Tibial artery (tissue), 4 donors: ENCODE measurements around the gene VAC14.
A peak's percentile ranks its signal among the peaks of the same experiment; 100 is the strongest.

Experiments
- DNase-seq, 2 donors: peaks; one replicate each; pipeline ENCODE4 v3.0.0-alpha.2; 2019
- H3K27ac ChIP-seq, 2 donors: fragments of 200-600 bp; sonication (generic) in 1 of 2; 1 replicate in 1 of 2; 2 replicates in 1 of 2; pipeline ENCODE4 v1.5.1; 2018 to 2019; ENCODE audit warnings: mild to moderate bottlenecking in 1 of 2
- H3K27me3 ChIP-seq, 2 donors: fragments of 200-600 bp; sonication (generic) in 1 of 2; one replicate each; pipeline versions ENCODE4 v1.5.1 to v1.6.0; 2016 to 2019
- H3K36me3 ChIP-seq, 3 donors: fragments of 200-600 bp; sonication (generic) in 2 of 3; one replicate each; pipeline ENCODE4 v1.5.1; 2016 to 2019; ENCODE audit warnings: mild to moderate bottlenecking in 2 of 3
- H3K4me1 ChIP-seq, 4 donors: fragments of 200-600 bp; sonication (generic) in 2 of 4; 1 replicate in 3 of 4; 2 replicates in 1 of 4; pipeline ENCODE4 v1.5.1; 2016 to 2019
- H3K4me3 ChIP-seq, 2 donors: fragments of 200-600 bp; sonication (generic) in 1 of 2; 1 replicate in 1 of 2; 2 replicates in 1 of 2; pipeline ENCODE4 v1.5.1; 2018 to 2019; ENCODE audit warnings: mild to moderate bottlenecking in 2 of 2
- H3K9me3 ChIP-seq, 3 donors: fragments of 200-600 bp; sonication (generic) in 1 of 3; one replicate each; pipeline ENCODE4 v1.5.1; 2016 to 2019
- intact Hi-C: fragments of 100-400 bp; cut with DNase I; formaldehyde crosslinking; loops from one replicate; pipeline ENCODE4 v1.15.0; 2023; ENCODE audit warnings: low total_unique reads
- TF ChIP-seq, protein P1 (sequence below), 2 experiments: fragments of 200-600 bp in 1 of 2; fragments of 450-650 bp in 1 of 2; IDR thresholded peaks; one replicate each; pipeline ENCODE4 v1.5.1; 2017 to 2019; ENCODE audit warnings: antibody characterized with exemption in 2 of 2, mild to moderate bottlenecking in 1 of 2, moderate library complexity in 1 of 2

VAC14 gene

DNA sequence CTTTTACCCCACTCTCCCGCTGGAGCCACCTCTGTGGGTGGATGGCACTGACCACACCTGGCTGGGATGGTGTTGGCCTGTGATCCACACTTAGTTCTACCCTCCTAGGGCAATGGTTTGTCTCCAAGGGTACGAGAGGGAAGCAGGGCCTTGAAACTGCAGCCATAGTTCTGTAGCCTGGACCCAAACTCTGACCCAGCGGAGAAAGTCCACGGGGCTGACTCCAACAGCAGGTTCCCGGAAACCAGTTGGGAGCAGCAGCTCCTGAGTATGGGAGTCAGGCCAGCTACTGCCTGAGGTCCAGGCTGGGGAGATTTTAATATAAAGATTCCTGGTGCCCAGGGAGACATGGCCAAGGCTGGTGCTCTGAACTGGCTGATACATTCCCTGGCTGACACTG is 91.5 kb downstream of the VAC14 start:
- Histone ChIP-seq H3K27me3 (no peaks in the 10 kb centered on the region), H3K36me3 (no peaks in the 10 kb centered on the region), H3K9me3 (no peaks in the 10 kb centered on the region), H3K27ac (peak overlapping the region; percentile 51 to 100), H3K4me3 (no peak overlapping the region), H3K4me1 (peaks cover 4 to 76% (median 64%) of the 10 kb centered on the region in 4 donors)
- TF ChIP-seq, protein P1, sequence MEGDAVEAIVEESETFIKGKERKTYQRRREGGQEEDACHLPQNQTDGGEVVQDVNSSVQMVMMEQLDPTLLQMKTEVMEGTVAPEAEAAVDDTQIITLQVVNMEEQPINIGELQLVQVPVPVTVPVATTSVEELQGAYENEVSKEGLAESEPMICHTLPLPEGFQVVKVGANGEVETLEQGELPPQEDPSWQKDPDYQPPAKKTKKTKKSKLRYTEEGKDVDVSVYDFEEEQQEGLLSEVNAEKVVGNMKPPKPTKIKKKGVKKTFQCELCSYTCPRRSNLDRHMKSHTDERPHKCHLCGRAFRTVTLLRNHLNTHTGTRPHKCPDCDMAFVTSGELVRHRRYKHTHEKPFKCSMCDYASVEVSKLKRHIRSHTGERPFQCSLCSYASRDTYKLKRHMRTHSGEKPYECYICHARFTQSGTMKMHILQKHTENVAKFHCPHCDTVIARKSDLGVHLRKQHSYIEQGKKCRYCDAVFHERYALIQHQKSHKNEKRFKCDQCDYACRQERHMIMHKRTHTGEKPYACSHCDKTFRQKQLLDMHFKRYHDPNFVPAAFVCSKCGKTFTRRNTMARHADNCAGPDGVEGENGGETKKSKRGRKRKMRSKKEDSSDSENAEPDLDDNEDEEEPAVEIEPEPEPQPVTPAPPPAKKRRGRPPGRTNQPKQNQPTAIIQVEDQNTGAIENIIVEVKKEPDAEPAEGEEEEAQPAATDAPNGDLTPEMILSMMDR (IDR thresholded peaks at IDR 0.05), result no peak
- no peak for DNase-seq
- intact Hi-C loops, result no loop called here

DNA sequence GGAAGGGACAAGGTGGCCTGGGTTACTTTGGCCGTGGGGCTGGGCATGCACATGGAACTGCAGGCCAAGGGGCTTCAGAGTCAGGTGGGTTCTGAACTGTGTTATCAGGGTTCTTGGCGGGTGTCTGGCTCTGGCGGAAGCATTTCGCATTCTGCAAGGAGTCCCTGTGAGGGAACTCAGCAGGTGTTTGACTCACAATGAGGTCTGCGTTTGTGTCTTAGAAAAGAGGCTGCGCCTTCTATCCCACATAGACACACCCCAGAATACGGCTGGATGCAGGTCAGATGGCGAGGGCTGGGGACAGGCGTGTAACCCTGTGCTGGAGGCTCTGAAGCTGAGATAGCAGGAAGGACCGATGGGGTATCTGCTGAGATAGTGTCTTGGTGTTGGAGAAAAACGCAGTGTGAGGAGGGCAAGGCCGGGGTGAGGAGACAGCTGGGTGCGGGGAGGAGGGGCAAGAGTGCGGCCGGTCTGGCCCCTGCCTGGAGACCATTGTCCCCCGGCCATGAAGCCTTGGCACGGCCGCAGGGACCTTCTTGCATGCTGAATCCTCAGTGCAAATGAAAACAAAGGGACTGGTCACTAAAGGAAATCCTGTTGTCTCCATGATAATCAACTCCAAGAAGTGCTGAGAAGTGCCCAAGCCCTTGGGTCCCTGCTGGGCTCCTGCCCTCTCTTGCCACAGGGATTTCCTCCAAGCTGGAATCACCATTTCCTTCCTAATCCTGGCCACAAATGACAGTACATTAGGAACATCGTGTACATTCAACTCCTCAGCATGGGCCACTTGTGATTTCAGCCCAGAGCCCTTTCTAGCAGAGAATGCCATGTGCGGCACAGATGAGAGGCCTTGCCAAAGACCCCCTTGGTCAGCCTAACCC is 92.4 kb downstream of the VAC14 start:
- Histone ChIP-seq H3K4me1 (peaks cover 4 to 76% (median 65%) of the 10 kb centered on the region in 4 donors), H3K9me3 (no peaks in the 10 kb centered on the region), H3K36me3 (no peaks in the 10 kb centered on the region), H3K4me3 (no peak overlapping the region), H3K27ac (peak overlapping the region; percentile 99 to 100), H3K27me3 (no peaks in the 10 kb centered on the region)
- intact Hi-C loops, result no loop called here
- TF ChIP-seq, protein P1 (IDR thresholded peaks at IDR 0.05), result no peak
- no peak for DNase-seq

DNA sequence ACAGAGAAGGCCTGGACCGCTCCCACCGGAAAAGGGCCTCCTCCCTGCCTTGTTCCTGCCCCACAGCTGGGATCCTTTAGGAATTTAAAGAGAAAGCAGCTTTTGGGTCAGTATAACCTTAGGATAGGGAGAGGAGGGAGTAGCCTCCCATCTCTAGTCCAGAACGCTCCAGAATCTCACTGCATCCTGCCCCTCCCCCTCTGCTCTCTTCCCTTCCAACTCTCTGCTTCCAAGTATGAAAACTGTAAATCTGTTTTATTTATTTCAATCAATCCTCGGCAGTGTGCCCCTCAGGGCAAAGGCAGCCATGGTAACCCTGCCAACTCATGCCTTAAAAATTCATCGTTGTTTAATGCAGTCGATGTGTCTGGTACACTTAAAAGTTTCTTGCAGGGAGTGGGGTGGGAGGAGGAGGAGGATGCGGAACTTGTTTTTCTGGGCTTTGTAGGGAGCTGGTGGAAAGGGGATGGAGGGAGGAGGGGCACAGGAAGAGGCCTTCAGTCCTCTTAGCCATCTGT is 94.0 kb downstream of the VAC14 start:
- H3K36me3 ChIP-seq, result no peaks in the 10 kb centered on the region
- H3K4me1 ChIP-seq, result peaks cover 4 to 82% (median 75%) of the 10 kb centered on the region in 4 donors
- TF ChIP-seq, protein P1 (IDR thresholded peaks at IDR 0.05), result no peak
- H3K27ac ChIP-seq, result peak overlapping the region; percentile 99 to 100
- DNase-seq, result peak in 1 of 2 donors; percentile 70
- H3K27me3 ChIP-seq, result no peaks in the 10 kb centered on the region
- H3K4me3 ChIP-seq, result no peak overlapping the region
- H3K9me3 ChIP-seq, result no peaks in the 10 kb centered on the region
- intact Hi-C loops, result no loop called here

DNA sequence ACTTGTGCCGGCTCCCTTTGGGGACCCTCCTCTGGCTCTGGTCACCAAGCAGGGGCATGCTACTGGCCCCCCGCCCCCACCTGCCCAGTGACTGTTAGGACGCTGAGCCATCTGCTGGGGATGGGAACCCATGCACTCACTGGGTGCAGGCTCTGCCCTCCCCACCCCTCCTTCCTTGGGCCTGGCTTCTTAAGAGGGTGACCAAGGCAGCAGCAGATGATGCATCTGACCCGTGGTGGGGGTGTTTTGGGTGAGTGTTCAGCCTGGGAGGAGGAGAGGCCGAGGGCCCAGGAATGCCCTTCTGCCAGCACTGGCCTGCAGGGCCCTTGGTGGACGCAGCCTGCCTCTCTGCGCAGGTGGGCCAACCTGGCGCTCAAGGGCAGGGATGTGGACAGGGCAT is 95.9 kb downstream of the VAC14 start:
- intact Hi-C loops, result no loop called here
- no peak overlapping the region for H3K4me3 ChIP-seq
- no peaks in the 10 kb centered on the region for H3K36me3 ChIP-seq
- no peaks in the 10 kb centered on the region for H3K27me3 ChIP-seq
- H3K9me3 ChIP-seq, result no peaks in the 10 kb centered on the region
- TF ChIP-seq, protein P1 (IDR thresholded peaks at IDR 0.05), result no peak
- peak overlapping the region; percentile 99 to 100 for H3K27ac ChIP-seq
- peak in 1 of 2 donors; percentile 71 for DNase-seq
- peaks cover 4 to 94% (median 90%) of the 10 kb centered on the region in 4 donors for H3K4me1 ChIP-seq

DNA sequence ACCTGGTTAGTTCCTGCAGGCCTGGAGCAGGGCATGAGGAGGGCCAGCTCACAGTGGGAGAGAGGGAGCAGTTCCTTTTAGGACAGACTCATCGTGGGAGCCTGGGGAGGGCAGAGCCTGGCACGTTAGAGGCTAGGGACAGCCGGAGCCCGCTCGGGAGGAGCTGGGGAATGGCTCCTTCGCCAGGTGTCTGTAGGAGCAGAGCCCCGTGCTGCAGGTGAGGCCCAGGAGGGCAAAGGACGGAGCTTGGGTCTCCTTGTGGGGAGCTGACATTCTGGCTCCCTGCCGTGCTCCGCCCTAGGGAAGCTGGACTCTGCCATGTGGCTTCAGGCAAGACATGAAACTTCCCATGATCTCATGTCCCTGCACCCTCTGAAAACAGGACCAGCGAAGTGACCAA is 96.4 kb downstream of the VAC14 start:
- TF ChIP-seq, protein P1 (IDR thresholded peaks at IDR 0.05), result no peak
- Histone ChIP-seq H3K4me1 (peaks cover 4 to 94% (median 90%) of the 10 kb centered on the region in 4 donors), H3K36me3 (no peaks in the 10 kb centered on the region), H3K27ac (peak overlapping the region; percentile 99 to 100), H3K4me3 (no peak overlapping the region), H3K27me3 (no peaks in the 10 kb centered on the region), H3K9me3 (no peaks in the 10 kb centered on the region)
- peak in 1 of 2 donors; percentile 78 for DNase-seq
- intact Hi-C loops, result loop anchor here (5.0 kb wide), 1 partner anchor 33 kb away; no protein-coding TSS in a partner anchor
